HepG2 (cell line): ENCODE measurements around the gene CDC34. TPM values are rescaled to one million over a fixed set of nuclear protein-coding genes. Genes with fewer than 3 reads are reported as not detected.

Source experiments
- BRCA1 ChIP-seq: sonication (generic); formaldehyde crosslinking; IDR thresholded peaks from 2 replicates; pipeline ENCODE4 v1.4.0; 2020; ENCODE audit warnings: missing genetic modification reagents
- CREB1 ChIP-seq, 2 experiments: fragments of 450-650 bp in 1 of 2; IDR thresholded peaks; 2 replicates each; pipeline ENCODE4 v1.6.1; 2016 to 2017; ENCODE audit warnings: control low read depth in 1 of 2, mild to moderate bottlenecking in 1 of 2, missing compliant biosample characterization in 1 of 2, missing genetic modification characterization in 1 of 2
- CTCF ChIP-seq: sonication (generic); formaldehyde crosslinking; IDR thresholded peaks from 2 replicates; pipeline ENCODE4 v1.5.0; 2020; ENCODE audit warnings: mild to moderate bottlenecking, missing genetic modification reagents, moderate library complexity
- GABPA ChIP-seq, 2 experiments: IDR thresholded peaks; 2 replicates each; pipeline ENCODE4 v1.6.1; 2011 to 2016; ENCODE audit warnings: low read depth in 2 of 2, low read length in 1 of 2, missing biosample characterization in 1 of 2, missing genetic modification characterization in 1 of 2
- KDM2A ChIP-seq: sonication (generic); formaldehyde crosslinking; IDR thresholded peaks from 2 replicates; pipeline ENCODE4 v1.4.0; 2020; ENCODE audit warnings: low read depth, missing genetic modification reagents, borderline replicate concordance
- KLF12 ChIP-seq: sonication (generic); formaldehyde crosslinking; IDR thresholded peaks from 2 replicates; pipeline ENCODE4 v1.4.0; 2020; ENCODE audit warnings: missing genetic modification reagents, borderline replicate concordance
- MIXL1 ChIP-seq: IDR thresholded peaks from 2 replicates; pipeline ENCODE4 v1.6.1; 2016
- NR2F6 ChIP-seq, 2 experiments: IDR thresholded peaks; 2 replicates each; pipeline ENCODE4 v1.6.1; 2016; ENCODE audit warnings: antibody characterized with exemption in 1 of 2, mild to moderate bottlenecking in 1 of 2
- NR3C1 ChIP-seq: sonication (generic); formaldehyde crosslinking; IDR thresholded peaks from 2 replicates; pipeline ENCODE4 v1.4.0; 2020; ENCODE audit warnings: missing genetic modification reagents
- PHF8 ChIP-seq: sonication (generic); formaldehyde crosslinking; IDR thresholded peaks from 2 replicates; pipeline ENCODE4 v1.5.0; 2020; ENCODE audit warnings: missing genetic modification reagents
- RXRA ChIP-seq: sonication (generic); formaldehyde crosslinking; IDR thresholded peaks from 2 replicates; pipeline ENCODE4 v1.5.1; 2020; ENCODE audit warnings: missing genetic modification reagents
- SALL2 ChIP-seq: sonication (generic); formaldehyde crosslinking; IDR thresholded peaks from 2 replicates; pipeline ENCODE4 v1.8.1; 2023; ENCODE audit warnings: mild to moderate bottlenecking, missing genetic modification reagents, inconsistent platforms
- SRY ChIP-seq: sonication (generic); formaldehyde crosslinking; IDR thresholded peaks from 2 replicates; pipeline ENCODE4 v1.8.0; 2022; ENCODE audit warnings: mild to moderate bottlenecking, missing genetic modification reagents
- TAF1 ChIP-seq: sonication (generic); formaldehyde crosslinking; IDR thresholded peaks from 2 replicates; pipeline ENCODE4 v1.4.0; 2020; ENCODE audit warnings: missing genetic modification reagents
- XRCC5 ChIP-seq: fragments of 200-400 bp; formaldehyde crosslinking; optimal IDR thresholded peaks from 2 replicates; pipeline ENCODE3; 2017; ENCODE audit warnings: mild to moderate bottlenecking, low read length
- ZFX ChIP-seq: sonication (generic); formaldehyde crosslinking; IDR thresholded peaks from 2 replicates; pipeline ENCODE4 v1.4.0; 2020; ENCODE audit warnings: mild to moderate bottlenecking, low read depth, missing genetic modification reagents, moderate library complexity
- ZFY ChIP-seq: sonication (generic); formaldehyde crosslinking; IDR thresholded peaks from 2 replicates; pipeline ENCODE4 v1.4.0; 2020; ENCODE audit warnings: missing genetic modification reagents
- ZNF101 ChIP-seq: sonication (generic); formaldehyde crosslinking; IDR thresholded peaks from 2 replicates; pipeline ENCODE4 v1.4.0; 2020; ENCODE audit warnings: mild to moderate bottlenecking, low read depth, missing genetic modification reagents, borderline replicate concordance
- ZNF121 ChIP-seq: sonication (generic); formaldehyde crosslinking; IDR thresholded peaks from 2 replicates; pipeline ENCODE4 v1.5.0; 2020; ENCODE audit warnings: mild to moderate bottlenecking, missing genetic modification reagents
- ZNF264 ChIP-seq: sonication (generic); formaldehyde crosslinking; IDR thresholded peaks from 2 replicates; pipeline ENCODE4 v1.4.0; 2020; ENCODE audit warnings: missing genetic modification reagents
- ZNF770 ChIP-seq: sonication (generic); formaldehyde crosslinking; IDR thresholded peaks from 2 replicates; pipeline ENCODE4 v1.5.0; 2020; ENCODE audit warnings: mild to moderate bottlenecking, missing genetic modification reagents
- ZSCAN9 ChIP-seq: IDR thresholded peaks from 2 replicates; pipeline ENCODE4 v1.6.1; 2016; ENCODE audit warnings: borderline replicate concordance
- polyA plus RNA-seq, 8 experiments: library from polyadenylated mRNA; depleted of rRNA in 3 of 8; stranded (reverse) in 7 of 8; unstranded in 1 of 8; fragments of >200 nt; fragmentation: Illumina TruSeq in 4 of 8; extraction: Trizol in 4 of 8; gene quantifications; 2 replicates each; pipeline versions ENCODE4 v1.2.1 to v1.2.3, GENCODE V29; 2011 to 2016; ENCODE audit warnings: low read depth in 4 of 8, missing spikeins in 1 of 8, mixed read lengths in 1 of 8; ENCODE audit not compliant: insufficient read depth in 1 of 8
- total RNA-seq, 5 experiments: library from RNA; depleted of rRNA; stranded (reverse); fragments of >200 nt; fragmentation: Illumina TruSeq; extraction: Trizol; gene quantifications; 2 replicates each; pipeline ENCODE4 v1.2.3, GENCODE V29; 2016; ENCODE audit warnings: low read depth in 1 of 5
- TF ChIP-seq, protein P1 (sequence below): sonication (generic); formaldehyde crosslinking; IDR thresholded peaks from 2 replicates; pipeline ENCODE4 v1.9.0; 2021; ENCODE audit warnings: missing genetic modification reagents, mild to moderate bottlenecking, borderline replicate concordance
- TF ChIP-seq, protein P2 (sequence below): sonication (generic); formaldehyde crosslinking; IDR thresholded peaks from 2 replicates; pipeline ENCODE4 v1.5.1; 2020; ENCODE audit warnings: missing genetic modification reagents, mild to moderate bottlenecking, borderline replicate concordance

CDC34 gene
- total and polyA plus RNA-seq, 2 of the 13 experiments (the other 11 are each of a cell fraction or from before 2014, with no cell fraction given): 138 to 150 TPM

GRCh38 chr19:532561-533363, 1.2 kb downstream of the CDC34 start (continued):
- peak; percentile 84 for TF ChIP-seq ZFX (CRISPR knock-in tag)
- TF ChIP-seq XRCC5: peak; percentile 56
- peak; percentile 38; the same call in 1 of the 2 replicates for TF ChIP-seq TAF1 (CRISPR knock-in tag)
- 0 out of 2 replicates have a peak, but pooled peaks have one; percentile 47 for TF ChIP-seq KLF12
- no peak for TF ChIP-seq CREB1 (IDR thresholded peaks at IDR 0.05)
- TF ChIP-seq CREB1 (CRISPR knock-in tag; IDR thresholded peaks at IDR 0.05): no peak
- peak; percentile 88 for TF ChIP-seq NR2F6 (IDR thresholded peaks at IDR 0.05)
- TF ChIP-seq NR2F6 (CRISPR knock-in tag; IDR thresholded peaks at IDR 0.05): peak; percentile 86
- no peak; the same call in 1 of the 2 replicates for TF ChIP-seq KDM2A (CRISPR knock-in tag)
- no peak for TF ChIP-seq NR3C1 (CRISPR knock-in tag)
- peak; percentile 70 for TF ChIP-seq ZFY (CRISPR knock-in tag)
- peak; percentile 72; the same call in 1 of the 2 replicates for TF ChIP-seq RXRA (CRISPR knock-in tag)
- TF ChIP-seq PHF8 (CRISPR knock-in tag): peak; percentile 62
- TF ChIP-seq SALL2 (CRISPR knock-in tag): peak; percentile 54; the same call in 1 of the 2 replicates
- TF ChIP-seq MIXL1: no peak
- peak; percentile 58 for TF ChIP-seq CTCF
- TF ChIP-seq ZNF101 (CRISPR knock-in tag): no peak; the same call in 1 of the 2 replicates
- TF ChIP-seq SRY (CRISPR knock-in tag): peak; percentile 54; the same call in 1 of the 2 replicates
- TF ChIP-seq, protein P1, sequence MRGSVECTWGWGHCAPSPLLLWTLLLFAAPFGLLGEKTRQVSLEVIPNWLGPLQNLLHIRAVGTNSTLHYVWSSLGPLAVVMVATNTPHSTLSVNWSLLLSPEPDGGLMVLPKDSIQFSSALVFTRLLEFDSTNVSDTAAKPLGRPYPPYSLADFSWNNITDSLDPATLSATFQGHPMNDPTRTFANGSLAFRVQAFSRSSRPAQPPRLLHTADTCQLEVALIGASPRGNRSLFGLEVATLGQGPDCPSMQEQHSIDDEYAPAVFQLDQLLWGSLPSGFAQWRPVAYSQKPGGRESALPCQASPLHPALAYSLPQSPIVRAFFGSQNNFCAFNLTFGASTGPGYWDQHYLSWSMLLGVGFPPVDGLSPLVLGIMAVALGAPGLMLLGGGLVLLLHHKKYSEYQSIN: no peak
- TF ChIP-seq GABPA (IDR thresholded peaks at IDR 0.05; ENCODE audit: low read depth, low read length): no peak
- peak; percentile 66 for TF ChIP-seq GABPA (CRISPR knock-in tag; IDR thresholded peaks at IDR 0.05; ENCODE audit: low read depth)
- TF ChIP-seq BRCA1 (CRISPR knock-in tag): 0 out of 2 replicates have a peak, but pooled peaks have one; percentile 30
- peak; percentile 61 for TF ChIP-seq ZNF121 (CRISPR knock-in tag)
- TF ChIP-seq ZSCAN9 (CRISPR knock-in tag): peak; percentile 60
- 0 out of 2 replicates have a peak, but pooled peaks have one; percentile 39 for TF ChIP-seq ZNF264
- TF ChIP-seq ZNF770: 0 out of 2 replicates have a peak, but pooled peaks have one; percentile 32
- TF ChIP-seq, protein P2, sequence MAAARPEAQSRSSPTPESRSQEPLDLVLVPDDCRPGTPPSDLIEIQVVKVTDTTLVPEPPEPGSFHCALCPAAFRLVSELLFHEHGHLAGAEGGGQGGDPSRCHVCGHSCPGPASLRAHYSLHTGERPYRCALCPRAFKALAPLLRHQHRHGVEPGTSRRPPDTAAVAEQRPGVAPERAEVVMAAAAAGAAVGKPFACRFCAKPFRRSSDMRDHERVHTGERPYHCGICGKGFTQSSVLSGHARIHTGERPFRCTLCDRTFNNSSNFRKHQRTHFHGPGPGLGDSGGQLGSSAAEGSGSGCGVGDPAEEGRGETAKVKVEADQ (CRISPR knock-in tag): 0 out of 2 replicates have a peak, but pooled peaks have one; percentile 40
